Prostate gland (tissue), 2 donors: ENCODE measurements around the gene KCNK18.

ENCODE experiments used
- CTCF ChIP-seq, 4 experiments: fragments of 200-600 bp in 2 of 4; fragments of 450-650 bp in 2 of 4; sonication (generic) in 2 of 4; IDR thresholded peaks; 1 replicate in 3 of 4; 2 replicates in 1 of 4; pipeline ENCODE4 v1.5.1; 2016 to 2019; ENCODE audit warnings: antibody characterized with exemption in 4 of 4, mild to moderate bottlenecking in 2 of 4, moderate library complexity in 2 of 4
- POLR2A ChIP-seq: fragments of 450-650 bp; IDR thresholded peaks from one replicate; pipeline ENCODE4 v1.6.1; 2016; ENCODE audit warnings: antibody characterized with exemption, mild to moderate bottlenecking

GRCh38 chr10:117248750-117249465 lies 51.6 kb downstream of the KCNK18 start:
- TF ChIP-seq CTCF (IDR thresholded peaks at IDR 0.05) (no peak), POLR2A (no peak)
